NCI-H446 (cell line): ENCODE data around the gene TMEM98.
"Not testable (repeated sequence)": the region's sequence is repeated elsewhere in the genome, so short reads cannot be mapped to it uniquely, and the experiment has no call there.

Experiments used
- DNase-seq, 2 experiments: peaks; one replicate each; lab custom pipeline; 2025; lab: John Stamatoyannopoulos, UW

Gene TMEM98

DNA sequence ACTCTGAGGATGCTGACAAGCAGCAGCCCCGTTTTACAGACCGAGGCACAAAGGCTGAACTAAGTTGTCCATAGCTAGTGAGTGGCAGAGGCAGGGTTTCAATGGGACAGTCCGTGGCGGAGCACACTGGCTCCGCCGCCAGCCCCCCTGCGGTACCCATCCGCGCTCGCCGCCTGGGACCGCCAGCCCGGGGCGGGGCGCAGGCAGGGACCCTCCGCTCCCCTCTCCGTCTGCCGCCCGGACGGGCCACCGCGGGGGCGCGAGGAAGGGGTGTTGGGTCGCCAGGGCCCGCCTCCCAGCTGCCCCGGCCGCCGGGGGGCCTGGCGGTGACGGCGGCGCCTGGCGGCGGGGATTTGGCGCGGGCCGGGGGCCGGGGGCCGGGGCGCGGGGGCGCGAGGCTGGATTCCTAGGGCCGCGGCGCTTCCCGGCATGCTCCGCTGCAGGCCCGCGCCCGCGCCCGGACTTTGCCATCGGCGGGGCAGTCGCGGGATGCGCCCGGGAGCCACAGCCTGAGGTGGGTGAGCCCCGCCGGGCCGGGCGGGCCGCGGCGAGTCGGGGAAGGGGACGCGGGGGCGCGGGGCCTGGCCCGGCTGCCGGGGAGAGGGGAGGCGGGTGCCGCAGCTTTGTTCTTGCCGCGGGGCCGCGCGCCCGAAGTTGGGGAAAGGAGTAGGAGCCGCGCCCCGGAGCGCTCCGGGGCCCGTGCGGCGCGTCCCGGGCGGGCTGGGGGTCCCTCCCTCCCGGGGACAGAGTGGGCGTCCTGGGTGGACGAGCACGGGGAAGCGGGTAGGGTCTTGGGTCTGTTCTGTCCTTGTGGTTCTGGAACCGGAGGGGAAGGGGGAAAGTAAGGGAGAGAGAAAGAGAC lies at the start of gene TMEM98:
TSS of gene TMEM98 (plus strand) at position 430 of the 862 bp plus-strand sequence. CDS start 3,376 bp downstream, outside the sequence.
- peak in 1 of 2 experiments; percentile 47 for DNase-seq

GRCh38 chr17:32878211-32878610 lies 49.7 kb upstream of the TMEM98 start:
- DNase-seq, result peak in 1 of 2 experiments; percentile 1

GRCh38 chr17:32879134-32879533 lies 48.8 kb upstream of the TMEM98 start:
- no peak for DNase-seq

GRCh38 chr17:32880671-32881453 lies 47.1 kb upstream of the TMEM98 start:
- DNase-seq, result no peak

DNA sequence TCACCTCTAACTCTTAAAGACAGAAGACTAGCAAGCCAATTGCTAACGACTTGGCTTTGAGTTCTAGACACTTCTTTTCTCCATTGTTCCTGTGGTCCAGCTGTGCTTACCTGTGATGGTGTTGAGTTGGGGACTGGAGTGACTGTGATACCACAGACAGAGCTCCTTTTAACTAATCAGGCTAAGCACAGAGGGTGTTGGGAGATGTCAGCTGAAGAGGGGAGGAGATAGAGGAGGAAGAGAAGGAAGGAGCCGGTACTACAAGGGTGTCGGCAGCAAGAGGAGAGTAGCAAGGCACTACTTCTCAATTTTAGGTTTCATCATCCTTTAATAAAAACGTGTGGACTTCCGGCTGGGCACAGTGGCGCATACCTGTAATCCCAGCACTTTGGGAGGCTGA lies 45.9 kb upstream of the TMEM98 start:
- no peak for DNase-seq

DNA sequence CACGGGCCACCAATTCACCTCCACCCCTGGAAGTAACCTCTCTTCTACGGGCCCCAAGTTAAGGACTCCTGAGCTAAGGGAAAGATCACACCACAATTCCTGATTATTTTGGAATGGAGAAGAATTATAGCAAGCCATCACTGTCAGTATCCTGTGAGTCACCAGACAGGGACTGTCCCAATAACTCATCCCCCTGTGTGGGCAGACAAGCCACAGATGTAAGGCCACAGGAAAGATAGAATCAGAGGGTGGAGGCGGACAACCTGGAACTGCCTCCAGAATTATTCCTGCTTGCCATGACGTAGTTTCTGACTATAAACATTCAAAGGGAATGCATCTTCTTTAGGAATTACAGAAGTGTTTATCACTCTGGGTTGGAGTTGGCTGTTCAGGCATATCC lies 45.2 kb upstream of the TMEM98 start:
- no peak for DNase-seq

DNA sequence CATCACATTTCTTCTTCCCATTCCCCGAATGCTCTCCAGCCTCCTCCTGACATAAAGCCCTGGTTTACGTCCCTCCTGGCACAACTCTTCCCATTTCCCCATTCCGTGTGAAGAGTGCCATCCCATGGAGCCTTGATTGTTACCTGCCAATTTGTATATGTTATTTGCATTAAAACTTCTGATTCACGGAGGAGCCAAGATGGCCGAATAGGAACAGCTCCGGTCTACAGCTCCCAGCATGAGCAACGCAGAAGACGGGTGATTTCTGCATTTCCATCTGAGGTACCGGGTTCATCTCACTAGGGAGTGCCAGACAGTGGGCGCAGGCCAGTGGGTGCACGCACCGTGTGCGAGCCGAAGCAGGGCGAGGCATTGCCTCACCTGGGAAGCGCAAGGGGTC lies 41.0 kb upstream of the TMEM98 start:
- not testable (repeated sequence) for DNase-seq

GRCh38 chr17:32887410-32887809 lies 40.5 kb upstream of the TMEM98 start:
- DNase-seq, result not testable (repeated sequence)

DNA sequence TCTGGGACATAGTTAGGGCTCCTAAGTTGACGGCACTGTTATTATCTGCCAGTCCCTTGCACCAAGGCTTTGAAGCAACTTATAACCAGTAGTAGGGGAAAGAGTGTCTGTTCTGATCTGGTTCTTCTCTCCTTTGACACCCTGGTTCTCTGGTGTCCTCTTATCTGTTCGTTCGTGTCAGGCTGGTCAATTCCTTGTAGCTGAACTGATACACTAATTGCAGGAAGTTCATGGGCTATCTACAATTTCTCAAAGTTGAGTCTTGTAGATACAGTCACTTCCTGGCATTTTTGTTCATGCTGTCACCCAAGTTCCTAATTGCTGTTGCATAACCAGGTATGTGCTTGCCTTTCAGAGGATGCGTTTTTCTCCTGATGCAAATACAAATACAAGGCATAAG lies 33.7 kb upstream of the TMEM98 start:
- no peak for DNase-seq

DNA sequence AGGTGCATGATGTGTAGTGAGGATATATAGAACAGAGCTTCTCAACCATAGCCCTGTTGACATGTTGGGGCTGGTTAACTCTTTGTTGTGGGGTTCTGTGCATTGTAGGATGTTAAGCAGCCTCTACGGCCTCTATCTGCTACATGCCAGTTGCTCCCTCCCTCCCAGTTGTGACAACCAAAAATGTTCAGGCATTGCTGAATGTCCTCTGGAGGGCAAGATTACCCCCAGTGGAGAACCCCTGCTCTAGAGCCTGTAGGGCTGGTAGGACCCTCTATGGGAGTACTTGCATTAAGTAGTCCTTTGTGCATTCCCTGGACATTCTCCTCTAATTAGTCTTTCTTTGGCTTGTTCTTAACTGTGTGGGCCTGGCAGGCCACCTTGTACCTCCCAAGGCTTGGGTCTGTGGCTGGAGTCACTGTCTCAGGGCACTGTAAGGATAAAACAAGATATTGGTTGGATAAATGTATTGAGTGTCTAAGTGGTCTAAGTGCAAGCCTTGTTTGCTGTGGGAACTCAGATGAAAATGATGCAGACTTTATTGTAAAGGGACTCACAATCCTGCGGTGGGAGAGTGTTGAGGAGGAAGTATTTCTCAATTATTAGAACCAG lies 31.2 kb upstream of the TMEM98 start:
- no peak for DNase-seq

DNA sequence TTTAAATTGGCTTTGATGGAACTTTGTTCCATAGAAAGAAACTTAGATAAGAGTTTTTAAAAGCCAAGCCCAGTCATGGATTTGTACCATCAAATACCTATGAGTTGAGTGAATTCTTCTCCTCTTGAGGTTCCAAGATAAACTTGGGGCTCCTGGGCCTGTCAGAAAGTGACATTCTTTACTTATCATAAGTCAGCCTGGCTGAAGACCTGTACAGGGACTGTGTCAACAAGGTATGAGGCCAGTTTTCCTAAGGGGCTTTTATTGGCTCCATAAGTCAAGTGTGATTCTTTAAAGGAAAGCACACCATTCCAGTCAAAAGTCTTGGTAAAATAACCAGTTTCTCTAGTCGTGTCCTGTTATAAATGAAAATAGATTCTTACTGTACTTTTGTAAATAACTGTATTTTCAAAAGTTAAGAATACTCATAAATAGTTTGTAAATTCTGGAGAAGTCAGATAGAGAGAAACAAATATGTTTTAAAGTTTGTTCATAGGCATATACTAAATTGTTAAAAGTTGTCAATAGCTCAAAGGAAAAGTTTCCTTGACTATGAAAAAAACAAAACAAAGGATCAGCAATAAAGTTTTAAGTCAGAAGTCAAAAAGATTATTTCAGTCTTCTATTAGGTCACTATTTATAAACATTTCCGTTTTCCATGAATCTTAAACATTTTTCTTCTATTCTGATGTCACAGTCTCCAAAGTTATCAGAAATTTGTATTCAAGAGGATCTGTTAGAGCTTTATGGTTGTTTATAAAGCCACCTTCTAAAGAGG lies 28.5 kb upstream of the TMEM98 start:
- DNase-seq, result no peak

- DNase-seq, result no peak
Observed at GRCh38 chr17:32901743-32902142, 26.2 kb upstream of the TMEM98 start.

DNA sequence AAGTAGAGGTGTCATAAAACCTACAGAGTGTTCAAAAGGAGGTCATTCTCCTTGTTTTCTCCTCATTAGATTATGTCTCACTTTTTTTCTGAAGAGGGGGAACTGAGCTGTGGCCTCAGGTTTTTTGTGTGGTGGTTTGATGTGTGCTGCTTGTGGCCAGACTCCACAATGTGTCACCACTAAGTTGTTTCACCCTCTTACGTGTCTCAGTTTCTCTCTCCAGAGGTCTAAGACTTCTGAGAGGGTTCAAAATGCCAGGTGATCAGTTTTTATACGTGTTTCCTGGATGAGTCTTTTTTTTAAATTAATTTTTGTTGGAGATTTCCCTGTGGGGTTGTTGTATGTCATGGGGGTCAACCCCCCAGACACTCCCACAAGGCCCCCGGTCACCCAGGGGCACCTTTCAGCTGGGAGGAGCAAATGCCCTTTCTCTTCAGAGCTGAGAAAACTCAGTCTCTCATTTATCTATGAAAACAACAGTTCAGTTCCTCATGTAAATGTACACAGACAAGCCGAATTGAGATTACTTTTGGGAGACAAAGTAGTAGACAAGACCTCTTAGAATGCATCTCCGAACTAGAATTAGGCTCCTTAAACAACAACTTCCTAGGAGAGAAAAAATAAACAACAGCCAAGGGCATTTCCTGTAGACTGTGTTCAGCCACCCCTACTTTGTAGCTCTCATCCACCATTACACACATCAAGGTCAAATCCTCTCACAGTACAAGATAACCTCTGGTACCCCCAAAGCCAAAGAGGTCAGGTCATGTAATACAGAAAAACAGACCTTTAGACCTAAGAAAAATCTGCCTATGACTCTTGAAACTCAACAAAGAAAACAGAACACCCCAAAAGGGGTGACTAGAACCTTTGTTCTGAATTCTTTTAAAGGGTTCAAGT lies 23.9 kb upstream of the TMEM98 start:
- no peak for DNase-seq

- no peak for DNase-seq
Observed at GRCh38 chr17:32904891-32905290, 23.1 kb upstream of the TMEM98 start.

- no peak for DNase-seq
Observed at GRCh38 chr17:32907583-32907982, 20.4 kb upstream of the TMEM98 start.

GRCh38 chr17:32909787-32910369 lies 18.1 kb upstream of the TMEM98 start:
- DNase-seq, result peak; percentile 44 to 84

DNA sequence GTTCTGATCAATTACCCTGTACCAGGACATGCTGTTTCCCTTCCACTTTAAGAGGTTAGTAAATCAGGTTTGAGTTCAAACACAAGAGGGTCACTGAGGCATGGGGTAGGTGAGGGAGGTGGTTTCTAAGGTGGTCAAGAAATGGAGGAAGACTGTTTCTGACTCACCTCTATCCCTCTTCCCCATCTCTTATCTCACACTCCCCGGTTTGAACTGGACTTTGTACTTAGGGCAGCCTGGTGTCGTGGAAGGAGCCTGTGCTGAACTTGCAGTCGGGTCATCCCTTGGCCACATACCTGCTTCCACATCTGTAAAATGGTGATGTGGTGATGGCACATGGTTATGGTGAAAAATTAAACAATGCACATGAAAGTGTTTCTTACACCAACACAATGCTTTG lies 17.2 kb upstream of the TMEM98 start:
- DNase-seq, result no peak

GRCh38 chr17:32912218-32912897 lies 15.6 kb upstream of the TMEM98 start:
- no peak for DNase-seq

GRCh38 chr17:32913593-32913992 lies 14.4 kb upstream of the TMEM98 start:
- DNase-seq, result no peak

DNA sequence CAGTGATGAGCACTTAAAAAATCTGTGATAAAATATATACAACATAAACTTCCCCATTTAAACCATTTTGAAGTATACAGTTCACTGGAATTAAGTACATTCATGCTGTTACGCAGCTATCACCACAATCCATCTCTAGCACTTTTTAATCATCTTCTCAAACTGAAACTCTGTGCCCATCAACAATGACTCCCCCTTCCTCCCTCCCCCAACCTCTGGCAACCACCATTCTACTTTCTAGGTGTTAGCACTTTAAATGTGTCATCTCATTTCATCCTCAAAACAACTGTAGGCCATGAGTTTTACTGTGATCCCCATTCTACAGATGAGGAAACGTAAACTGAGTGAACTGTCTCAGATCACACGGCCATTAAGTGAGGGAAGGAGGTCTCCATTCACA lies 13.8 kb upstream of the TMEM98 start:
- no peak for DNase-seq
